A549 (cell line): Measurements from ENCODE around the gene PSMB8.
A peak's percentile ranks its signal among the peaks of the same experiment; 100 is the strongest.

ENCODE experiments used
- EP300 ChIP-seq, 2 experiments: fragments of >200 bp; sonication (Bioruptor Twin); formaldehyde crosslinking; IDR thresholded peaks; 2 replicates in 1 of 2; 3 replicates in 1 of 2; pipeline ENCODE4 v1.6.1; 2016 to 2017
- HOXA7 ChIP-seq: fragments of 250-450 bp; sonication (Bioruptor Pico); IDR thresholded peaks from 2 replicates; pipeline ENCODE4 v1.5.0; 2020; ENCODE audit warnings: mild to moderate bottlenecking, moderate library complexity
- KDM1A ChIP-seq: fragments of 200-600 bp; sonication (generic); IDR thresholded peaks from 2 replicates; pipeline ENCODE4 v1.6.1; 2016; ENCODE audit warnings: low read depth, mild to moderate bottlenecking
- NPAS2 ChIP-seq: fragments of 250-450 bp; sonication (Bioruptor Pico); IDR thresholded peaks from 2 replicates; pipeline ENCODE4 v1.8.0; 2022; ENCODE audit warnings: mild to moderate bottlenecking, moderate library complexity, borderline replicate concordance
- POLR2A ChIP-seq: IDR thresholded peaks from 2 replicates; pipeline ENCODE4 v1.6.1; 2012; ENCODE audit warnings: mild to moderate bottlenecking, low read length
- TF ChIP-seq, protein P1 (sequence below): fragments of 150-350 bp; IDR thresholded peaks from 2 replicates; pipeline ENCODE4 v1.6.1; 2014; ENCODE audit warnings: low read depth, mild to moderate bottlenecking, low read length
- TF ChIP-seq, protein P2 (sequence below): IDR thresholded peaks from 2 replicates; pipeline ENCODE4 v1.6.1; 2012
- TF ChIP-seq, protein P3 (sequence below): fragments of 200-600 bp; sonication (generic); IDR thresholded peaks from 2 replicates; pipeline ENCODE4 v1.6.1; 2016; ENCODE audit warnings: antibody characterized with exemption, mild to moderate bottlenecking, moderate library complexity
- TF ChIP-seq, protein P4 (sequence below): fragments of >200 bp; sonication (Bioruptor Twin); formaldehyde crosslinking; IDR thresholded peaks from 3 replicates; pipeline ENCODE4 v1.5.1; 2016
- TF ChIP-seq, protein P5 (sequence below): fragments of >200 bp; sonication (Bioruptor Twin); formaldehyde crosslinking; IDR thresholded peaks from 3 replicates; pipeline ENCODE4 v1.6.1; 2016

DNA sequence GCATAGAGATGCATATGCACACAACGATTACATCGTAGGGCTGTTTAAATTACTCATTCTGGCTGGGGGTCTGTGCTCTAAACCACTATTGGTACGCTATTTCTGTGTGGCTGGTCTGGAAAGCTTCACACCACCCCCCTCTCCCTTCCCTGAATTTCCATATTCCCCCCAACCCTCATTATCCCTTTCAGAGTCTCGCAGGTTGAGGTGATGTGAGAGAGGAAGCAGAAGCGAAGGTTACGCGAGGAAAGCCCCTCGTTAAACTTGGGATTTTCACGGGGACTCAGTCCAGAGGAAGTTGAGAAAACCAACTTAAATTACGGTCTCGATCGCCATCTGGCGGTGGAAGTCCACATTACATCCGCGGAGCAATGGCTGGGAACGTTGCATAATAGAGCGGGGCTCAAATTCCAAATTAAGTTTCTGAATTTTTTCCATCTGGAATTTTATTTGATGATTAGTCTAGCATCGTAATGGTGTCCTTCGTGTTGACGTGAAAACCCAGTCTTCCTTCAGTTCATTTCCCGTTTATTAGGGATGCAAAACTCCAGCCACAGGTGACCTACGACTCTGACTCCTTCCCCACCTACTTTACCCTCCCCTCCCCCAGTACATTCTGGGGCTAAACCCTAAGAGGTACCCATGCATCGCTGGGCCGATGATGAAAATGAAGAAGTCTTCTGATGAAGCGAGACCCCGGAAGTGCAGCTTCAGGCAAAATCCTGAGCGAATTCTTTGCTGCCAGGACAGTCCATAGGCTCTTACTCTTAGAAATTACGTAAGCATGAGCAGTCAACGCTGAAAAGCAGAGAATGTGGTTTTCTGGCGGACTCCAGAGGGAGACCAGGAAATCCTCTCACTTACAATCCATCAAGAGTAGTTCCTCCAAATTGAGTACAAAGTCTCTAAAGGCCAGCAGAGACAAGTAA is 46.7 kb downstream of the PSMB8 start:
- TF ChIP-seq HOXA7 (CRISPR knock-in tag) (no peak), KDM1A (no peak), POLR2A (no peak), NPAS2 (CRISPR knock-in tag) (no peak), EP300 (IDR thresholded peaks at IDR 0.05) (no peak)
- TF ChIP-seq, protein P1, sequence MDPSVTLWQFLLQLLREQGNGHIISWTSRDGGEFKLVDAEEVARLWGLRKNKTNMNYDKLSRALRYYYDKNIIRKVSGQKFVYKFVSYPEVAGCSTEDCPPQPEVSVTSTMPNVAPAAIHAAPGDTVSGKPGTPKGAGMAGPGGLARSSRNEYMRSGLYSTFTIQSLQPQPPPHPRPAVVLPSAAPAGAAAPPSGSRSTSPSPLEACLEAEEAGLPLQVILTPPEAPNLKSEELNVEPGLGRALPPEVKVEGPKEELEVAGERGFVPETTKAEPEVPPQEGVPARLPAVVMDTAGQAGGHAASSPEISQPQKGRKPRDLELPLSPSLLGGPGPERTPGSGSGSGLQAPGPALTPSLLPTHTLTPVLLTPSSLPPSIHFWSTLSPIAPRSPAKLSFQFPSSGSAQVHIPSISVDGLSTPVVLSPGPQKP, result no peak
- TF ChIP-seq, protein P2, sequence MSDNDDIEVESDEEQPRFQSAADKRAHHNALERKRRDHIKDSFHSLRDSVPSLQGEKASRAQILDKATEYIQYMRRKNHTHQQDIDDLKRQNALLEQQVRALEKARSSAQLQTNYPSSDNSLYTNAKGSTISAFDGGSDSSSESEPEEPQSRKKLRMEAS, result no peak
- TF ChIP-seq, protein P3, sequence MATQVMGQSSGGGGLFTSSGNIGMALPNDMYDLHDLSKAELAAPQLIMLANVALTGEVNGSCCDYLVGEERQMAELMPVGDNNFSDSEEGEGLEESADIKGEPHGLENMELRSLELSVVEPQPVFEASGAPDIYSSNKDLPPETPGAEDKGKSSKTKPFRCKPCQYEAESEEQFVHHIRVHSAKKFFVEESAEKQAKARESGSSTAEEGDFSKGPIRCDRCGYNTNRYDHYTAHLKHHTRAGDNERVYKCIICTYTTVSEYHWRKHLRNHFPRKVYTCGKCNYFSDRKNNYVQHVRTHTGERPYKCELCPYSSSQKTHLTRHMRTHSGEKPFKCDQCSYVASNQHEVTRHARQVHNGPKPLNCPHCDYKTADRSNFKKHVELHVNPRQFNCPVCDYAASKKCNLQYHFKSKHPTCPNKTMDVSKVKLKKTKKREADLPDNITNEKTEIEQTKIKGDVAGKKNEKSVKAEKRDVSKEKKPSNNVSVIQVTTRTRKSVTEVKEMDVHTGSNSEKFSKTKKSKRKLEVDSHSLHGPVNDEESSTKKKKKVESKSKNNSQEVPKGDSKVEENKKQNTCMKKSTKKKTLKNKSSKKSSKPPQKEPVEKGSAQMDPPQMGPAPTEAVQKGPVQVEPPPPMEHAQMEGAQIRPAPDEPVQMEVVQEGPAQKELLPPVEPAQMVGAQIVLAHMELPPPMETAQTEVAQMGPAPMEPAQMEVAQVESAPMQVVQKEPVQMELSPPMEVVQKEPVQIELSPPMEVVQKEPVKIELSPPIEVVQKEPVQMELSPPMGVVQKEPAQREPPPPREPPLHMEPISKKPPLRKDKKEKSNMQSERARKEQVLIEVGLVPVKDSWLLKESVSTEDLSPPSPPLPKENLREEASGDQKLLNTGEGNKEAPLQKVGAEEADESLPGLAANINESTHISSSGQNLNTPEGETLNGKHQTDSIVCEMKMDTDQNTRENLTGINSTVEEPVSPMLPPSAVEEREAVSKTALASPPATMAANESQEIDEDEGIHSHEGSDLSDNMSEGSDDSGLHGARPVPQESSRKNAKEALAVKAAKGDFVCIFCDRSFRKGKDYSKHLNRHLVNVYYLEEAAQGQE, result no peak
- TF ChIP-seq, protein P4, sequence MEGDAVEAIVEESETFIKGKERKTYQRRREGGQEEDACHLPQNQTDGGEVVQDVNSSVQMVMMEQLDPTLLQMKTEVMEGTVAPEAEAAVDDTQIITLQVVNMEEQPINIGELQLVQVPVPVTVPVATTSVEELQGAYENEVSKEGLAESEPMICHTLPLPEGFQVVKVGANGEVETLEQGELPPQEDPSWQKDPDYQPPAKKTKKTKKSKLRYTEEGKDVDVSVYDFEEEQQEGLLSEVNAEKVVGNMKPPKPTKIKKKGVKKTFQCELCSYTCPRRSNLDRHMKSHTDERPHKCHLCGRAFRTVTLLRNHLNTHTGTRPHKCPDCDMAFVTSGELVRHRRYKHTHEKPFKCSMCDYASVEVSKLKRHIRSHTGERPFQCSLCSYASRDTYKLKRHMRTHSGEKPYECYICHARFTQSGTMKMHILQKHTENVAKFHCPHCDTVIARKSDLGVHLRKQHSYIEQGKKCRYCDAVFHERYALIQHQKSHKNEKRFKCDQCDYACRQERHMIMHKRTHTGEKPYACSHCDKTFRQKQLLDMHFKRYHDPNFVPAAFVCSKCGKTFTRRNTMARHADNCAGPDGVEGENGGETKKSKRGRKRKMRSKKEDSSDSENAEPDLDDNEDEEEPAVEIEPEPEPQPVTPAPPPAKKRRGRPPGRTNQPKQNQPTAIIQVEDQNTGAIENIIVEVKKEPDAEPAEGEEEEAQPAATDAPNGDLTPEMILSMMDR, result peak; percentile 67
- TF ChIP-seq, protein P5, sequence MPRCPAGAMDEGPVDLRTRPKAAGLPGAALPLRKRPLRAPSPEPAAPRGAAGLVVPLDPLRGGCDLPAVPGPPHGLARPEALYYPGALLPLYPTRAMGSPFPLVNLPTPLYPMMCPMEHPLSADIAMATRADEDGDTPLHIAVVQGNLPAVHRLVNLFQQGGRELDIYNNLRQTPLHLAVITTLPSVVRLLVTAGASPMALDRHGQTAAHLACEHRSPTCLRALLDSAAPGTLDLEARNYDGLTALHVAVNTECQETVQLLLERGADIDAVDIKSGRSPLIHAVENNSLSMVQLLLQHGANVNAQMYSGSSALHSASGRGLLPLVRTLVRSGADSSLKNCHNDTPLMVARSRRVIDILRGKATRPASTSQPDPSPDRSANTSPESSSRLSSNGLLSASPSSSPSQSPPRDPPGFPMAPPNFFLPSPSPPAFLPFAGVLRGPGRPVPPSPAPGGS, result no peak
